Measurements from ENCODE around the gene ARHGEF6. TPM values are rescaled to one million over a fixed set of nuclear protein-coding genes. Genes with fewer than 3 reads are reported as not detected.

ARHGEF6 gene
- total RNA-seq, 1 donor from 2014 or later: 30.4 TPM

DNA sequence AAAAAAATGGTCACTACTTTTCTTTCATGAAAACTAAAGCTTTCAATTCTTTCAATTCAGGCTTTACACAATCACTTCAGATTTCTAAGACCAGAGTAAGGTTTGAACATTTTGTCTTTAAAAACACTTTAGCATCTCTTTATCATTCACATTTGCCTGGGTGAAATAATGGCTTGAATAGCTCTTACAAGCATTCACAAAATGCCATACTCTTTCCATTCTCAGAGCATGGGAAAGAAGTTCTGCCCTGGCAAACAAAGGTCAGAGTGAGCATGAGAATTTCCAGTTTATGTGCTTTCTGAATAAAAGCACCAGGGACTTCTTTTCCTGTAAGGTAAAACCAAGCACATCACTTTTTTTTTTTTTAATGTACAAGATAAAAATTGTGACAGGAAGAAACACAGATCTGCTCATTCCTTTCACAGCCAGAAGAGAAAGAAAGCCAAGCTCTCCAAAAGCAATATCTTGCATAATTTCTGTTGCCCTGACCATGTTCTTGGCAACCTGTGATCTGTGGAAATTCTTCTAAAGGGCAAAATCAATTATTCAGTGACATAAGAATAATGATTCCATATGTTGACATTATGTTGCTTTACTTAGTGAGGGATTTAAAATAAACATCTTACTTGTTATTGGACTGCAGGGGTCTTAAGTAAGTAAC, 68.0 kb downstream of the ARHGEF6 start:
- DNase-seq (ENCODE audit: low spot score) (no peak), ATAC-seq (no peak)
- intact Hi-C loops (cut with DNase I): loop anchor here (5.0 kb wide), 1 partner anchor 340 kb away; no protein-coding TSS in a partner anchor

- DNase-seq (ENCODE audit: low spot score) (no peak), ATAC-seq (peak; percentile 71)
- intact Hi-C loops (cut with DNase I): loop anchor here (5.0 kb wide), 1 partner anchor 341 kb away; no protein-coding TSS in a partner anchor
Observed at GRCh38 chrX:136711147-136711546, 69.6 kb downstream of the ARHGEF6 start.

GRCh38 chrX:136710325-136710951, 70.3 kb downstream of the ARHGEF6 start:
- no peak for ATAC-seq
- intact Hi-C loops (cut with DNase I): loop anchor here (5.0 kb wide), 1 partner anchor 342 kb away; no protein-coding TSS in a partner anchor
- no peak for DNase-seq (ENCODE audit: low spot score)

DNA sequence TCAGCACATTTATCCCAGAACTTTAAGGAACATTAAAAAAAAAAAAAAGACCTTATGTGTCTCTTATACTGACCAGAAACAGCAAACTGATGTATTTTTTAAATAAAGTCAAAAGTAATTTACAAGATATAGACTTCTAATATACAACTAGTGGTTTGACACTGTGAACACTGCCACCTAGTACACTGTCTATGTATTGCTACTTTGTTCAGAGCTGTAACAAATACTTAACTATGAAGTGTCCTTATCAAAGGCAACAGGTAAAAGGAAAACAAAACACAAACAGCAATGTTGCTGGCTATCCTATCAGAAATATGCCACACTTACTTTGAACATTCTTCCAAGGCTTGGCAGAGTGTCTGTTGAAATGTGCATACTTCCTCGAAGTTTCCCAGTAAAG, 72.4 kb downstream of the ARHGEF6 start:
- no peak for DNase-seq (ENCODE audit: low spot score)
- ATAC-seq: no peak
- intact Hi-C loops (cut with DNase I): no loop called here

DNA sequence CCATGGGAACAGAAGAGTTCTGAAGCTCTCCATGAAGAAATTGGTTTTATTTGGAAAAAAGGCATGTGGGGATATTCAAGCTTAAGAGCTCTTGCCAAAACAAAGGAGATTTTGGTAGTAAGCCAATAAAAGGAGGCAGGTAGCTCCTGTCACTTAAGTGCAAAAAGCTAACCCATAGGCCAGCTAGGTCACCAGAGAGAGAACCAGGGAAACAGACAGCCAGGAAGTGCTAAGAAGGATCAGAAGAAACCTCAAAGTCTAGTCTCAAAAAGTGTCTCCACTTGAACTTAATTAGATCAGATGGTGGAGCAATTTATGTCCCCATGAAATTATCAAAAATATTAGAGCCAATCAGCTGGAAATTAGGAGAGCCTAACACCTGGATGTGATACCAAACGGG, 83.6 kb downstream of the ARHGEF6 start:
- intact Hi-C loops (cut with DNase I): no loop called here

GRCh38 chrX:136694431-136695087, 86.2 kb downstream of the ARHGEF6 start:
- intact Hi-C loops (cut with DNase I): no loop called here
- ATAC-seq: peak; percentile 64
- DNase-seq (ENCODE audit: low spot score): no peak

More for the DNA sequence above, 83.6 kb downstream of the ARHGEF6 start:
- ATAC-seq (no peak), DNase-seq (ENCODE audit: low spot score) (no peak)

DNA sequence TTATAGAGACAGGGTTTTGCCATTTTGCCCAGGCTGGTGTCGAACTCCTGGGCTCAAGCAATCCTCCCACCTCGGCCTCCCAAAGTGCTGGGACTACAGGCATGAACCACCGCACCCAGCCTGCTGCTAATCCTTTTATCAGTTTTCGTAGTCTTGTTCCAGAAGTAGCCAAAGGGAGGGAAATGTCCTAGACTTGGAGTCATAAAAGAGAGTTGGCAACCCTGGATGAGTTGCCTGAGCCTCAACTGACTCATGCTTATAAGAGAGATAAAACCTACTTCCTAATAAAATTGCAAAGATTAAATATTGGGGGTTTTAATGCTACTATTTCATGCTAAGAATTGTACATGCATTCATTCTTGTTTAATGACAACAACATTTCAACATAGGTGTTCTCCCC, 88.5 kb downstream of the ARHGEF6 start:
- ATAC-seq: no peak
- intact Hi-C loops (cut with DNase I): no loop called here

GRCh38 chrX:136691028-136691809, 89.5 kb downstream of the ARHGEF6 start:
- no peak for ATAC-seq
- intact Hi-C loops (cut with DNase I): no loop called here
- no peak for DNase-seq (ENCODE audit: low spot score)

More for the DNA sequence above, 88.5 kb downstream of the ARHGEF6 start:
- DNase-seq (ENCODE audit: low spot score): no peak

- DNase-seq (ENCODE audit: low spot score) (no peak), ATAC-seq (no peak)
- intact Hi-C loops (cut with DNase I): no loop called here
Observed at GRCh38 chrX:136689436-136689835, 91.3 kb downstream of the ARHGEF6 start.

- ATAC-seq (no peak), DNase-seq (ENCODE audit: low spot score) (no peak)
- intact Hi-C loops (cut with DNase I): no loop called here
Observed at GRCh38 chrX:136687457-136687856, 93.3 kb downstream of the ARHGEF6 start.

- DNase-seq (ENCODE audit: low spot score) (no peak), ATAC-seq (no peak)
- intact Hi-C loops (cut with DNase I): no loop called here
Observed at GRCh38 chrX:136684120-136684519, 96.6 kb downstream of the ARHGEF6 start.

- no peak for ATAC-seq
- no peak for DNase-seq (ENCODE audit: low spot score)
- intact Hi-C loops (cut with DNase I): no loop called here
Observed at GRCh38 chrX:136679531-136679930, 101.2 kb downstream of the ARHGEF6 start.

- intact Hi-C loops (cut with DNase I): no loop called here
- DNase-seq (ENCODE audit: low spot score) (no peak), ATAC-seq (no peak)
Observed at GRCh38 chrX:136674270-136674985, 106.3 kb downstream of the ARHGEF6 start.

GRCh38 chrX:136671006-136671610, 109.6 kb downstream of the ARHGEF6 start:
- DNase-seq (ENCODE audit: low spot score) (no peak), ATAC-seq (no peak)
- intact Hi-C loops (cut with DNase I): no loop called here

GRCh38 chrX:136667446-136668168, 113.1 kb downstream of the ARHGEF6 start:
- intact Hi-C loops (cut with DNase I): no loop called here
- DNase-seq (ENCODE audit: low spot score) (no peak), ATAC-seq (no peak)

DNA sequence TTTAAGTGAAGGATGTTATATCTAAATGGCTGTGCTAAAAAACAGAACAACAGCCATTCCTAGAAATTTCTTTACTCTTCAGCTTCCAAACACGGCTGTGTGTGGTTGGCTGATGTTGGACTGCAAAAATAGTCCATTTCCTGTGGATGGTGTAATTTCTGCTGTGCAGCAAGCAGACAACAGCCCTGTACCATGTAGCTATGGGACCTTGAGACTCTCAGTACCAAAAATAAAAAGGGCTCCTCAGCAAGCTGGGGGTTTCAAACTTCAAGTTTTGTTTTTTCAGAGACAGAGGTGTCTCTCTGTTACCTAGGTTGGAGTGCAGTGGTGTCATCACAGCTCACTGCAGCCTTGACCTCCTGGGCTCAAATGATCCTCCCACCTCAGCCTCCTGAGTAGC, 114.6 kb downstream of the ARHGEF6 start:
- no peak for ATAC-seq
- no peak for DNase-seq (ENCODE audit: low spot score)
- intact Hi-C loops (cut with DNase I): no loop called here

DNA sequence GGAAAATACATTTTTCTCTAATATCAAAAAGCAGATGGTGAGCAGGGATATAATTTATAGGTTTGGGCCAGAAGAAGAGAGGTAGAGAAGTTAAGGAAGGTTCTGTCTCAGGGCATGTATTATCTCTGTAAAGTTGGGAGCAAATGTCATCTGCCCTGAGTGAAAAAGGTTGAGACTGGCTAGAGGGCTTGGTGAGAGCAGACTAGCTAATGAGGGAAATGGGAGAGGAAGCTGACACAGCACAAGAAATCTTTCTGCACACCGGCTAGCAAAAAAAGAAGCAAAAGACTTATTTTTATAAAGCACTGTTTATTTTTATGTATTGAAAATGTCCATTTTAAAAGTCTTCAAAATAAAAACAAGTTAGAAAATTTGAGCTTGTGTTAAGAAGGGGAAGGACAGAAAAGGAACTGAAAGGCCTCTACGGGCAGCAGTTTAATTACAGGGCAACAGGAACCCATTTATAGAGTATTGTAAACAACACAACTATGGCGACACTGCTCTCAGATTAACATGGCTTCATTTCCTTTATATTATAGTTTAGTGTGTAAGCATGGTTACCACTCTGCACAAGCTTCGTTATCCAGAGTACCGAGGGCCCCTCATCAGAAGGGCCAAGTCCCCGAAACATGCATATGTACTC, 115.4 kb downstream of the ARHGEF6 start:
- DNase-seq (ENCODE audit: low spot score): no peak
- intact Hi-C loops (cut with DNase I): no loop called here
- no peak for ATAC-seq
